GM18868 (cell line): Measurements from ENCODE around the gene NEU2.
A peak's percentile ranks its signal among the peaks of the same experiment; 100 is the strongest.

Source experiments
- ATAC-seq: cut with Tn5 transposase; IDR thresholded peaks from one replicate; pipeline ENCODE4 v1.9.1; 2021; ENCODE audit warnings: mild to moderate bottlenecking, moderate library complexity; ENCODE audit not compliant: unreplicated experiment

Gene NEU2

GRCh38 chr2:233074106-233074505, 41.6 kb downstream of the NEU2 start:
- ATAC-seq: no peak

GRCh38 chr2:233075141-233075965, 42.9 kb downstream of the NEU2 start:
- ATAC-seq: no peak

DNA sequence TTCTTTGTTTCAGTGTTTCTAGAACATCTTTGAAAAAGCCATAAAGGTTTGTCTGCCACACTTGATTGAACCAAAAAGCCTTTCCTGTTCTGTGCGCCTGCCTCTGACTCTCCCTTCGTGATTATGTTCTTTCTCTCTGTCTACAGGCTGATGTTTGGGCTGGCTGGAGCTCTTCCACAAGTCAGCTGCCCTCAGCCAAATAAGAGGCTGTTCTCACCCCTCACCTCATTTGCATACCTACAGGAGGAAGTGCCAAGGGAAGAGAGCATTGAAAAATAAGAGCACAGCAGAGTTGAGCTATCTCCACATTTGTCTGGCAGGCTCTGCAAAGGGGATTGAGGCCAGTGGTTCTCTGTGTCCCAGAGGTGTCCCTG, 43.5 kb downstream of the NEU2 start:
- ATAC-seq: peak; percentile 69

GRCh38 chr2:233076749-233077148, 44.3 kb downstream of the NEU2 start:
- ATAC-seq: no peak

GRCh38 chr2:233079473-233079877, 47.0 kb downstream of the NEU2 start:
- no peak for ATAC-seq

DNA sequence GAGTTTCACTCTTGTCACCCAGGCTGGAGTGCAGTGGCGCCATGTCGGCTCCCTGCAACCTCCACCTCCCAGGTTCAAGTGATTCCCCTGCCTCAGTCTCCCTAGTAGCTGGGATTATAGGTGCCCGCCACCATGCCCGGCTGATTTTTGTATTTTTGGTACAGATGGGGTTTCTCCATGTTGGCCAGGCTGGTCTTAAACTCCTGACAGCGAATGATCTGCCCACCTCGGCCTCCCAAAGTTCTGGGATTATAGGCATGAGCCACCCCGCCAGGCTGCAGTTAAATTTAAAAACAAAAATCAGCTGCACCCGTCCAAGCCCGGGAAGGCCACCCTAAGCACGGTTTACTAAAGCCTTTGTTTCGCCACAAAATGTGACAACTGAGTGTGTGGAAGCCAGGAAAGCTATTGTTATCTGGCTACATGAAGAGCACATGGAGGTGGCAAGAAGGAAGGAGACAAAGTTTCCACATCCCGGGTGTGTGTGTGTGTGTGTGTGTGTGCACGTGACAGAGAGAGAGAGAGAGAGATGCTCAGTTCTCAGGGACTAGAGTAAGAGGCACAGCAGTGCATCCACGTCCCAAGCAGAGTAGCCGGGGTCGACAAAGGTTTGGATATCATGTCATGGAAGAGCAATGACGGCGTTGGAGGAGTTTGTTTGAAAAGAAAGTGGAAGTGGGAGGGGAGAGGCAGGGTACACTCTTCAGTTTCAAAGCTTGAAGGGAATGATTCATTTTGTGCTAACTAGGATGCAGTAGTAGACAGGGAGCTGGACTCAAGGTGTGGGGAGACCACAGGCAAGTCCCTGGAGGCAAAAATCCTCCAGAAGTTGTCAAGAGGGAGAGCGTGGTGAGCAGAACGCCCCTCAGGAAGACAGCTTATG, 47.7 kb downstream of the NEU2 start:
- ATAC-seq: no peak

DNA sequence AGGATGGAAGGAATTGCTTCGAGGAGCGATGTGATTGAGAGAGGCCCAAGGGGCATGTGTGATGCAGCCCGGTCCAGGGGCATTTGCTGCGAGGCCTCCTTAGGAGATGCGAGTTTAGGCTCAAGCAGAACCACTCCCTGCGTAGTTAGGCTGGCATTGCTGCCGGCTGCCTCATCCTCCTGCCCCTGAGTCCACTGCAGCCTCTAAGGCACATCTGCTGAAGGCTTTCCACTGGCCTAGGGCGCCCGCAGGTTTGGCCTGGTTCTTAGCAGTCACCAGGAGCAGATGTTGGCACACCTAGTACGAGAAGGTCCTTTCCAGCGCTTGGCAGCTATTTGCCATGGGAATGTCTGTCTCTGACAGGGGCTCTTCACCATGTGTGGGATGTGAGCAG, 48.4 kb downstream of the NEU2 start:
- ATAC-seq: no peak

DNA sequence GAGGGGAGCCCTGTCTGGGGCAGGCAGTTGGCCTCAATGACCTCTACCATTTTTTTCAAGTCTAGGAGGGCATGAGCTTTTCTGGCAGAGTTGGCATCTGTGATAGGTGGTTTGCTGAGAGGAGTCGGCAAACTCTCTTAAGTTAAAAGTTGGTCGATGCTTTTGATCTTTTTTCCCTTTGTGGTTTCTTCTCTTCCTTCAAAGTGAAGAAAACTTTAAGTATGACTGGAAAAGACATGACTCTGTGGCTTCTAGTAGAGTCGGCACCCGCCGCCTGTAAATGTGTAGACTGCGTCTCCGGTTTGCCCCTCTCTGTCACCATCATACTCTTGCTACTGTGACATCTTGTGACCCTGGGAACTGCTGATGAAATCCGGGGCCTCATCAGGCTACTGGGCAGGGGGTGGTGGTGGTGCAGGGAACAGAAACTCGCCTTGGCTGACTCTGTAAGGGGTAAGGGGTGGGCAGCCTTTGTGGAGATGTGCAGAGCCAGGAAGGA, 48.8 kb downstream of the NEU2 start:
- ATAC-seq: no peak

DNA sequence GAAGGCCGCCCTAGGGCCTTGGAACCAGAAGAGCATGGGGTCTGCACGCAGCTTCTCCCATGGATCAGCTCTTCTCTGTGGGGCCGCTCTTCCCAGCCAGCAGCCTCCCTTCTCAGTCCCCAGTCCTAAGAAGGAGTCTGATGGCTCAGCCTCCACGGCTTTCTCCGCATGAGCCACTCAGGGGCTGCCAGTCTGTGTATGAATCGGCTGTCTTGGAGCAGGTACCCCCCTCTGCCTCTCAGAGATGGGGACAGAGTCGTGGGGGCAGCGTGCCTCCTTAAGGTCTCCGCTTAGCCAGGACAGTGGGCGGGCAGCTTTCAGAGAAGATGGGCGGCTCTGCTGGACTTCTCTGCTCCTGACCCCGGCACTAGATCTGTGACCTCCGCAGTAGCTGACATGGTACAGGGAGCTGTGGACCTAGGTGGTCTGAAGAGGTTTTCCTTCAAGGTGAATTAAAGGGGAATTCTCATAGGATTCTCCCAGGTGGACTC, 49.3 kb downstream of the NEU2 start:
- no peak for ATAC-seq

- ATAC-seq: peak; percentile 55
Observed at GRCh38 chr2:233082222-233082930, 49.9 kb downstream of the NEU2 start.

GRCh38 chr2:233082931-233083755, 50.7 kb downstream of the NEU2 start:
- no peak for ATAC-seq

- ATAC-seq: no peak
Observed at GRCh38 chr2:233083782-233084181, 51.3 kb downstream of the NEU2 start.

DNA sequence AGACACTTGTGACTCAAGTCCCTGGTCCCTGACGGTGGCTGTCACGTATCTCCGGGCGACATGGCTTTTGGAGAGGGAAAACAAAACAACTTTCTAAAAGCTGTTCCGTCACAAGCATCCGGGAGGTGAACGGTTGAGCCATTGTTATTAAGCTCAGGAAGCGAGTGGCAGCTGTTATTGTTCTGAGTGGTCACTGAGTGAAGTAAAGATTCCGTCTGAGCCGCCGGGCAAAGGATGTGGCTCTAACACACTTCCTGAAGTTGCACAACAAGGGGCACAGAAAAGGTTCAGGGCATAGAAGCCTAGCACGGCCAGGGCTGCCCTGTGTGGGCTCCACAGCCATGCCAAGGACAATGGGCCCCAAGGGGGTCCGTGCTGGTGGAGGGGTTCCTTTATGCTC, 52.0 kb downstream of the NEU2 start:
- ATAC-seq: no peak
